Thyroid gland (tissue), 4 donors: ENCODE measurements around the gene ABLIM1. TPM values are rescaled to one million over a fixed set of nuclear protein-coding genes. Genes with fewer than 3 reads are reported as not detected.

Source experiments
- DNase-seq, 2 donors: peaks; one replicate each; pipeline ENCODE4 v3.0.0-alpha.2; 2019
- H3K27ac ChIP-seq, 3 donors: fragments of 200-600 bp; sonication (generic); 1 replicate in 2 of 3; 2 replicates in 1 of 3; pipeline ENCODE4 v1.5.1; 2016 to 2019; ENCODE audit warnings: mild to moderate bottlenecking in 1 of 3, moderate library complexity in 1 of 3
- H3K27me3 ChIP-seq: fragments of 200-600 bp; sonication (generic); one replicate; pipeline ENCODE4 v1.5.1; 2019
- H3K36me3 ChIP-seq, 2 donors: fragments of 200-600 bp; sonication (generic); one replicate each; pipeline ENCODE4 v1.5.1; 2016 to 2019
- H3K4me1 ChIP-seq, 2 donors: fragments of 200-600 bp; sonication (generic); one replicate each; pipeline ENCODE4 v1.5.1; 2017 to 2019
- H3K4me3 ChIP-seq, 3 donors: fragments of 200-600 bp; sonication (generic); replicated peaks in 1 of 3; 1 replicate in 2 of 3; 2 replicates in 1 of 3; pipeline ENCODE4 v1.5.1; 2016; ENCODE audit warnings: mild to moderate bottlenecking in 1 of 3
- H3K9me3 ChIP-seq: fragments of 200-600 bp; sonication (generic); one replicate; pipeline ENCODE4 v1.5.1; 2017
- POLR2A ChIP-seq, 2 donors: fragments of 450-650 bp; IDR thresholded peaks; one replicate each; pipeline ENCODE4 v1.6.1; 2017; ENCODE audit warnings: antibody characterized with exemption in 2 of 2, mild to moderate bottlenecking in 2 of 2, moderate library complexity in 1 of 2
- WGBS, 2 donors: methylation state at CpG; one replicate each; pipeline ENCODE4 v1.1.5; 2017; 5-methylcytosine and 5-hydroxymethylcytosine counted together
- intact Hi-C: fragments of 100-400 bp; cut with DNase I; formaldehyde crosslinking; loops from one replicate; pipeline ENCODE4 v1.15.1; 2023
- total RNA-seq, 4 donors: library from RNA; depleted of rRNA; stranded (reverse); fragments of >200 nt; gene quantifications; one replicate each; pipeline ENCODE4 v1.2.3, GENCODE V29; 2016
- TF ChIP-seq, protein P1 (sequence below), 6 experiments: fragments of 200-600 bp in 3 of 6; fragments of 450-650 bp in 3 of 6; sonication (generic) in 3 of 6; IDR thresholded peaks; one replicate each; pipeline ENCODE4 v1.5.1; 2016 to 2019; ENCODE audit warnings: antibody characterized with exemption in 6 of 6, mild to moderate bottlenecking in 2 of 6, inconsistent platforms in 1 of 6, moderate library complexity in 1 of 6

The ABLIM1 gene
- total RNA-seq, 4 donors from 2014 or later = 225 to 404 (median 382) TPM

DNA sequence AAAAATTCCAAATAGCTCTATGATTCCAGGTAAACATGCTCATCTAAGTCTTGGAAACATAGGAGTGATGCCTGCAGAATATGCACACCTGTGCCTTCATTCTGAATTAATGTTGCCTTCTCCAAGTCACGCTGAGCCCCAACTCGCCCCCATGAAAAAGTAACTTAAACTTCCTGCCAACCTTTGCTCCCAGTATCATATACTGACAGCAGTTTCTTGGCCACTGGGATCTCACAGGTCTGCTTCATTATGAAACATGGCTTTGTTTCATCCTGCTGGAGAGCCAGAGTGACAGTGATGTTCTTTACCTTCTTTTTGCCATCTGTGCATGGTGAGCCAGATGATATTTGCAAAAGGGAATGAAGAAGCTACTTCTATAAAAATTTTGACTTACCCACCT is 34.9 kb downstream of the ABLIM1 start:
- H3K36me3 ChIP-seq = no peaks in the 10 kb centered on the region
- no peaks in the 10 kb centered on the region for H3K27me3 ChIP-seq
- intact Hi-C loops = no loop called here
- no peak for DNase-seq
- peaks cover 57 to 67% of the 10 kb centered on the region in 2 donors for H3K4me1 ChIP-seq
- H3K4me3 ChIP-seq = no peak overlapping the region
- TF ChIP-seq, protein P1, sequence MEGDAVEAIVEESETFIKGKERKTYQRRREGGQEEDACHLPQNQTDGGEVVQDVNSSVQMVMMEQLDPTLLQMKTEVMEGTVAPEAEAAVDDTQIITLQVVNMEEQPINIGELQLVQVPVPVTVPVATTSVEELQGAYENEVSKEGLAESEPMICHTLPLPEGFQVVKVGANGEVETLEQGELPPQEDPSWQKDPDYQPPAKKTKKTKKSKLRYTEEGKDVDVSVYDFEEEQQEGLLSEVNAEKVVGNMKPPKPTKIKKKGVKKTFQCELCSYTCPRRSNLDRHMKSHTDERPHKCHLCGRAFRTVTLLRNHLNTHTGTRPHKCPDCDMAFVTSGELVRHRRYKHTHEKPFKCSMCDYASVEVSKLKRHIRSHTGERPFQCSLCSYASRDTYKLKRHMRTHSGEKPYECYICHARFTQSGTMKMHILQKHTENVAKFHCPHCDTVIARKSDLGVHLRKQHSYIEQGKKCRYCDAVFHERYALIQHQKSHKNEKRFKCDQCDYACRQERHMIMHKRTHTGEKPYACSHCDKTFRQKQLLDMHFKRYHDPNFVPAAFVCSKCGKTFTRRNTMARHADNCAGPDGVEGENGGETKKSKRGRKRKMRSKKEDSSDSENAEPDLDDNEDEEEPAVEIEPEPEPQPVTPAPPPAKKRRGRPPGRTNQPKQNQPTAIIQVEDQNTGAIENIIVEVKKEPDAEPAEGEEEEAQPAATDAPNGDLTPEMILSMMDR (IDR thresholded peaks at IDR 0.05) = no peak
- no peak for TF ChIP-seq POLR2A (IDR thresholded peaks at IDR 0.05)
- H3K9me3 ChIP-seq = no peaks in the 10 kb centered on the region
- peak overlapping the region; percentile 88 to 93 (median 90) for H3K27ac ChIP-seq
- 92 to 94% methylated on average over 2 of the region's 2 CpGs for WGBS, 2 donors

GRCh38 chr10:114618722-114619121 is 39.4 kb downstream of the ABLIM1 start:
- TF ChIP-seq, protein P1 (IDR thresholded peaks at IDR 0.05) = no peak
- no peak for TF ChIP-seq POLR2A (IDR thresholded peaks at IDR 0.05)
- H3K36me3 ChIP-seq = no peaks in the 10 kb centered on the region
- H3K9me3 ChIP-seq = no peaks in the 10 kb centered on the region
- peaks cover 53 to 69% of the 10 kb centered on the region in 2 donors for H3K4me1 ChIP-seq
- H3K27me3 ChIP-seq = no peaks in the 10 kb centered on the region
- WGBS, 2 donors = 93 to 94% methylated on average over 3 of the region's 3 CpGs
- H3K4me3 ChIP-seq = no peak overlapping the region
- intact Hi-C loops = no loop called here
- H3K27ac ChIP-seq = peak overlapping the region in 1 of 3 donors; percentile 93
- DNase-seq = no peak

DNA sequence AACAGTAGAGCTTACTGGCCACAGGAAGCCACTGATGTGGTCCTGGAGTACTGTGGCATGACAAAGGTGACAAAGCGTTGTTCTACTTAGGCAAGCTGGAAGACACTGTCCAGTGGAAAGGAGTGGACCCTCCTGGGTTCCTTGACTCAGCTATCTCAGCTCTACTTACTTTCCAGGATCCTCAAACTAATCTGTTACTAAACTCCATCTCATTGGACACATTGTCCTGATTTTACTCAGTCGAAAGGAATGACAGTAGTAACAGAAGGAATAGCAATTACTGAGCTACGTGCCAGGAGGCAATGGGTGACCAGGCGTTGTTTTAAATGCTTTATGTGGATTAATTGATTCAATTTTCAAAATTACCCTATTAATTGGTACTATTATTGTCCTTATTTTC is 41.6 kb downstream of the ABLIM1 start:
- H3K36me3 ChIP-seq = no peaks in the 10 kb centered on the region
- intact Hi-C loops = no loop called here
- no peak overlapping the region for H3K27ac ChIP-seq
- WGBS, 2 donors = 93 to 97% methylated on average over 4 of the region's 4 CpGs
- no peak overlapping the region for H3K4me3 ChIP-seq
- no peak for TF ChIP-seq POLR2A (IDR thresholded peaks at IDR 0.05)
- TF ChIP-seq, protein P1 (IDR thresholded peaks at IDR 0.05) = no peak
- H3K9me3 ChIP-seq = no peaks in the 10 kb centered on the region
- no peaks in the 10 kb centered on the region for H3K27me3 ChIP-seq
- no peak for DNase-seq
- peaks cover 49 to 69% of the 10 kb centered on the region in 2 donors for H3K4me1 ChIP-seq

DNA sequence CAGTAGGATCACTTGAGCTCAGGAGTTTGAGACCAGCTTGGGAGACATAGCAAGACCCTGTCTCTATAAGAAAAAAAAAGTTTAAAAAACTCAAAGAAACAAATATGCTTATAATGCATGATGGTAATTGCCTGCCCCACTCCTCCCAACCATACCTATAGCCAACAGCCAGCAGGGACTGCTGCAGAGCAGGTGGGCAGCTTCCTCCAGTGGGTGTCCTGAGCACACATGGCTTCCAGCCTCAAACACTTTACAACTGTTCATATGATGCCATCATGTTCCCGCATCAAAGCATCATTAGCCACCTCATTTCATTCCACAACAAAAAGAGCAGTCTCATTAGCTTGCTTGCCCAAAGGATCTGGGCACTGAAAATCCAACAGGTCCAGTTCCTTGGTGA is 42.0 kb downstream of the ABLIM1 start:
- H3K9me3 ChIP-seq = no peaks in the 10 kb centered on the region
- TF ChIP-seq POLR2A (IDR thresholded peaks at IDR 0.05) = no peak
- TF ChIP-seq, protein P1 (IDR thresholded peaks at IDR 0.05) = no peak
- H3K4me3 ChIP-seq = no peak overlapping the region
- H3K4me1 ChIP-seq = peaks cover 45 to 69% of the 10 kb centered on the region in 2 donors
- H3K27ac ChIP-seq = peak overlapping the region in 2 of 3 donors; percentile 40 to 61
- intact Hi-C loops = no loop called here
- WGBS, 2 donors = 100% methylated on average over 1 of the region's 1 CpG
- H3K27me3 ChIP-seq = no peaks in the 10 kb centered on the region
- H3K36me3 ChIP-seq = no peaks in the 10 kb centered on the region
- DNase-seq = no peak

DNA sequence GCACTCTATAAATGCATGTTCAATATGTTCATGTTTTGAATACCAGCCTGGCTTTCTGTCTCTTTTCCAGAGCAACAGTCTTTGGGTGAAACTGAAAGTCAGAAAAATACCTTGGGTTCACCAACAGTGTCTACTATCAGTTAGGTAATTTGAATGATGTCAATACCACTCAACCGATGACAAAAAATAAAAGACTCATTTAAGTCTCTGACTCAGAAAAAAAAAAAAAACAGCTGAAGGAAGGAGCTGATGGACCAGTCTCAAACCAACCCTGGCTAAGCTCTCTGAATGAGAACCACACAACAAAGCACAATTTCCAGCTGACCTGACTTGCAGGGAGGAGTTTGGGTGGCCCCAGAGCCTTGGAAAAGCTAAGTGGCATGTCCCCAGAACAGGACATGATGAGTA is 42.5 kb downstream of the ABLIM1 start:
- Histone ChIP-seq H3K4me1 (peaks cover 40 to 67% of the 10 kb centered on the region in 2 donors), H3K27me3 (no peaks in the 10 kb centered on the region), H3K27ac (peak overlapping the region; percentile 4 to 61 (median 40)), H3K9me3 (no peaks in the 10 kb centered on the region), H3K4me3 (no peak overlapping the region), H3K36me3 (no peaks in the 10 kb centered on the region)
- no peak for DNase-seq
- intact Hi-C loops = no loop called here
- no peak for TF ChIP-seq POLR2A (IDR thresholded peaks at IDR 0.05)
- TF ChIP-seq, protein P1 (IDR thresholded peaks at IDR 0.05) = no peak
- WGBS, 2 donors = 48 to 74% methylated on average over 1 of the region's 1 CpG
